Cardiac fibroblast (primary cell): ENCODE measurements around the gene GRK3.

Source experiments
- DNase-seq, 2 donors: peaks; one replicate each; pipeline versions ENCODE4 v3.0.0 to v3.0.0-alpha.2; 2010; ENCODE audit warnings: low read depth in 2 of 2
- H3K4me3 ChIP-seq, 2 donors: replicated peaks in 1 of 2; 1 replicate in 1 of 2; 2 replicates in 1 of 2; pipeline ENCODE4 v1.5.1; 2011; ENCODE audit warnings: low read depth in 2 of 2, low read length in 2 of 2, mild to moderate bottlenecking in 2 of 2, moderate library complexity in 1 of 2
- CTCF ChIP-seq: IDR thresholded peaks from one replicate; pipeline ENCODE4 v1.5.1; 2011; ENCODE audit warnings: low read depth, mild to moderate bottlenecking, low read length, inconsistent platforms

Gene GRK3

GRCh38 chr22:25641650-25642049 lies 77.2 kb downstream of the GRK3 start:
- DNase-seq, result no peak
- no peak overlapping the region for H3K4me3 ChIP-seq
- TF ChIP-seq CTCF, result no peak

GRCh38 chr22:25643232-25644000 lies 78.9 kb downstream of the GRK3 start:
- no peak for TF ChIP-seq CTCF
- no peak for DNase-seq
- no peak overlapping the region for H3K4me3 ChIP-seq

- no peak for TF ChIP-seq CTCF
- DNase-seq, result peak; percentile 9 to 20
- H3K4me3 ChIP-seq, result no peak overlapping the region
These were observed 79.6 kb downstream of the GRK3 start for GRCh38 chr22:25644122-25644521.

- no peak for TF ChIP-seq CTCF
- DNase-seq, result peak; percentile 33 to 36
- no peak overlapping the region for H3K4me3 ChIP-seq
These were observed 80.8 kb downstream of the GRK3 start for GRCh38 chr22:25645266-25645665.

GRCh38 chr22:25645964-25646363 lies 81.5 kb downstream of the GRK3 start:
- TF ChIP-seq CTCF, result no peak
- H3K4me3 ChIP-seq, result no peak overlapping the region
- DNase-seq, result peak in 1 of 2 donors; percentile 35

GRCh38 chr22:25650833-25651232 lies 86.4 kb downstream of the GRK3 start:
- no peak for DNase-seq
- TF ChIP-seq CTCF, result no peak
- H3K4me3 ChIP-seq, result no peak overlapping the region
